ENCODE data around the gene DDX6.
"Not testable (repeated sequence)": the region's sequence is repeated elsewhere in the genome, so short reads cannot be mapped to it uniquely, and the experiment has no call there.

The DDX6 gene

DNA sequence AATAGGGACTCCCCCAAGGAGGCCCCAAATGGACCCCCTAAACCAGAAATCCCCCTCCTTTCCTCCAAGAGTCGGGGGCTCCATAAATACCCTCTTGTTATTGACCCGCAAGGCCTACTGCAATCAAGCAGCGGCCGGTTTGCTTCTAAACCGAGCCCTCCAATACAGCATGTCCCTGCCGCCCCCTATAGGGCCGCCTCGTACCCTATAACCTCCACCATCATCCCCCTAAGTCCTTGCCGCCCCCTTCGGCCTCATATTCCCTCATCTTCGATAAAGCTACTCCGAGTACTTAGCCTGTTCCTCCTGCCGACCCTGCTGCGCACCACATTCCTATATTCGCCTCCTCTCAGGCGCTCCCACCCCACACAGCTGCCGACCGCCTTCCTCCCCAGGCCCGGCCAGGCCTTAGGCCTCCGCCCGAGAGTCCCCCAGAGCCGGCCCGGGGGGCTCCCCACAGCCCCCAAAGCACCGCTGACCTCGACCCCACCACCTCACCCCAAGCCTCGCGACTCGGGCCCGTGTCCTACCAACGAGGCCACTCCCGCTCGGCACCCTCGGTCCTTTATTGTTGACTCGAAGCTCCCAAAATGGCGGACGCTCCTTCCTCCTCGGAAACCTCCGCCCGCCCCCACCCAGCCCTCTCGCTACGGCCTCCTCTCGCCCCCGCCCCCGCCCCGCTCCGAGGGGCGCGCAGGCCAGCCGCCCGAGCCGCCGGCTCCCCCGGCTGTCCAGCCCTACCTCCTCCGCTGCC is 430 bp downstream of the DDX6 start:
- no peak for DNase-seq (ENCODE audit: low spot score)

DNA sequence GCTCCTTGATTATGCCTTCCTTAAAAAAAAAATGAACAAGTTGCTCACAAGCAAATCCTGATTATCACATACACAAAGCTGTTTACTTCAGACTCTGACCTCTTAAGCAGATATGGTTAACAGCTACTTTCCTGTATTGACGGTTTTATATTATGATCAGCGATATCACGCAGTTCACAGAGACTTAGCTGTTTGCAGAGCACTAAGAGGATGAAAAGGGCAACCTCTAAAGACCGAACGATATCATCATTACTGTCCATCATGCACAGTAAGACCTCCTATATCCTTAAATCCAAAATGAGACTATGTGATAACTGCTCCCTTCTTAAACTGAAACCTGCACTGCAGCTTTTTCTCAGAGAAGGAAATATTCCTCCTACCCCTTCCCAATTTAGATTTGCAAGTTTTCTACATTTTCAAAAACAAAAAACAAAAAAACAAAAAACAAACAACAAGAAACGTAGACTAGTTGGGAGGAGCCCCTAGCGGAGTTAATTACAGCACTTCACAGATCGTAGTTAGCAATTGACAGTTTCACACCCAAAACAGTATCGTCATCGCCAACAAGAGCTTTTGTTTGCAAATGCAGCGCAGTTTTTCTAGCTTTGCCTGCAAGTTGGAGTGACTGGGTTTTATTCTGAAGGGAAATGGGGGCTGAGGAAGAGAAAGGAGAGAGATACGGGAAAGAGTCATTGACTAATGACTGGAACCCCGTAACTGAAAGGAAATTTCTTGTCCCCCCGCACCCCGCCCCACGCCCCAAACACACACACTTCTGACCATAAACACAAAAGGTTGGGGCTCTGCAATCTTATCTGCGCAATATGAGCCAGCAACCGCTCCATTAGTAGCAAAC is 1.2 kb downstream of the DDX6 start:
- DNase-seq (ENCODE audit: low spot score): peak; percentile 13

DNA sequence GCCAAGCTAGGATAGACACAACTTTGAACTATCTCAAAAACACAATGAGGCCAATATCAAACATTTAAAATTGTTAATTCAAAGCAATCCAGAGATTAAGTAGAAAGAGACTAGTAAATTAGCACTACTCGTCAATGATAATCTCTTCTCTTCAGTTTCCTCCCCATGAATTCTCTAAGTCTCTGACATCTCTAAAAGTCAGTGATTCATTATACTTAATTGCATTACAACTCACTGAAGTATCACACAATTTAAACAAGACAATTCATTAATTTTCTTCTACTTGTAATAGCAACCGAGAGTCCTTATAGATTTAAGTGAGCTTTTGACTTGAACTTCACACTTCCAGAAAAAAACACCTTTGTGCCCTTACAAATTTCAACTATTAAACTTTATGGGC is 4.3 kb downstream of the DDX6 start:
- DNase-seq (ENCODE audit: low spot score): no peak

DNA sequence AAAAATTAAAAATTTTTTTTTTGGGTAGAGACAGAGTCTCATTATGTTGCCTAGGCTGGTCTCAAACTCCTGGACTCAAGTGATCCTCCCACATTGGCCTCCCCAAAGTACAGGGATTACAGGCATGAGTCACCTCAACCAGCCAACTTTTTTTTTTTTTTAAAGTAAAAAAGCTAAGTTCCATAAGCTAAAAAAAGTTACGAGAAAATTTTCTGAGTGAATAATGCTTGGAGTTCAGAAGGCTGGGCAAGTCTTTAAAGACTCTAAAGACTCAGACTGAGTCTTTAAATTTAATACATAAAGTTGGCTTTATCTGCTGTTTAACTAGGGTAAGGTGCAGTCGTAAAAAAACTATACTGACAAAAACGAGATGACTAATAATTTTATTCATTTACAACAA is 5.6 kb downstream of the DDX6 start:
- no peak for DNase-seq (ENCODE audit: low spot score)

DNA sequence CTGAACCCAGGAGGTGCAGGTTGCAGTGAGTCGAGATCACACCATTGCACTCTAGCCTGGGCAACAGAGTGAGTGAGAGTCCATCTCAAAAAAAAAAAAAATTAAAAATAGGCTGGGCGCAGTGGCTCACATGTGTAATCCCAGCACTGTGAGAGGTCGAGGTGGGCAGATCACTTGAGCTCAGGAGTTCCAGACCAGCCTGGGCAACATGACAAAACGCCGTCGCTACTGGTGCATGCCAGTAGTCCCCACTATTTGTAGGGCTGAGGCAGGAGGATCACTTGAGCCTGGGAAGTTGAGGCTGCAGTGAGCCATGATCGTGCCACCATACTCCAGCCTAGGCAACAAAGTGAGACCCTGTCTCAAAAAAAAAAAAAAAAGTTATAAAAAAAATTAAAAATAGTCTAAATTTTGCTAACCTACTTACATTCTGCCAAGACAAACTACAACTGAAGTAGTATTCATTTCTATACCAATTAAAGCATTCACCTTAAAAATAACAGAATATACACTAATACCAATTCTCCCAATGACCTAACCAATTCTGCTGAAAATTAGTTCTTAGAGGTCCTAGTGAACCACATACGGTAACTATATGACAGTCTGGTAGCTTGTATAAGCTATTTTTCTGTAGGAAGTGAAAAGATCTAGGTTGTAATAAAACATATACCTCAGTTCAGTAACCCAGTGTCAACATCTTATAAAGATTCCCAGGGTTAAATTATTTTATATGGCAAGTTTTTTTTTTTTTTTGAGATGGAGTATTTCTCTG is 7.1 kb downstream of the DDX6 start:
- DNase-seq (ENCODE audit: low spot score): no peak

DNA sequence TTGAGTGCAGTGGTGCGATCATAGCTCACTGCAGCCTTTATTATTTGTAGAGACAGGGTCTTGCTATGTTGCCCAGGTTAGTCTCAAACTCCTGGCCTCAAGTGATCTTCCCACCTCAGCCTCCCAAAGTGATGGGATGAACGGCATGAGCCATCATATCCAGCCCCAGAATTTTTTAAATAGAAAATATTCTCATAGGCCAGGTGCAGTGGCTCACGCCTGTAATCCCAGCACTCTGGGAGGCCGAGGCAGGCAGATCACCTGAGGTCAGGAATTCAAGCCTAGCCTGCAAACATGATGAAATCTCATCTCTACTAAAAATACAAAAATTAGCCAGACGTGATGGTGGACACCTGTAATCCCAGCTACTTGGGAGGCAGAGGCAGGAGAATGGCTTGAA is 7.6 kb downstream of the DDX6 start:
- DNase-seq (ENCODE audit: low spot score): not testable (repeated sequence)

DNA sequence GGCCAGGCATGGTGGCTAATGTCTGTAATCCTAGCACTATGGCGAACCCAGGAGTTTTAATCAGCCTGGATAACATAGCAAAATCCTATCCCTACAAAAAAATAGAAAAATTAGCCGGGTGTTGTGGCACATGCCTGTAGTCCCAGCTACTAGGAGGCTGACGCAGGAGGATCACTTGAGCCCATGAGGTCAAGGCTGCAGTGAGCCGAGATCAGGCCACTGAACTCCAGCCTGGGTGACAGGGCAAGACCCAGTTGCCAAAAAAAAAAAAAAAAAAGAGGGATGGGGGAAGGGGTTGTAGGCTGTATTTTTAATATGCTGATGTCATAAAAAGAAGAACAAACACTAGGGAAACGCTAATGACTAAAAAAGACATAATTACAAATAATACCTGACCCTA is 12.1 kb downstream of the DDX6 start:
- DNase-seq (ENCODE audit: low spot score): no peak

DNA sequence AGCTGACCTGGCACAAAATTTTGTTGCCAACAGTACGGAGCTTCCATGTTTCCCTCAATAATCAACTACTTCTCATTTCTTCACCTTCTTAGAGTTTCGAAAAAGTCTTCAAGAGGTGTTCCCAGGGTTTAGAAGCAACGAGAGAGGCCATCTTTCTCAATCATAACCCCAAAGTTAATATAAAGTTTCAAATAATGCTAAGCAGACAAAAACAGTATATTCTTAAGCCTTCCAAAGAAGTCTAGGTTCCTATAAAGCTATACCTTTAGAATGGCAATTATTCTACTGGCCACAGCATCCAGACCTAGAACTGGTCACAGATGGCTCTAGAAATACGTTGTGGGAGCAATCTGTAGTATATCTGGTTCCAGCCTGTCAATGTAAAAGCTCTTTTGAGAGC is 16.9 kb downstream of the DDX6 start:
- DNase-seq (ENCODE audit: low spot score): no peak

DNA sequence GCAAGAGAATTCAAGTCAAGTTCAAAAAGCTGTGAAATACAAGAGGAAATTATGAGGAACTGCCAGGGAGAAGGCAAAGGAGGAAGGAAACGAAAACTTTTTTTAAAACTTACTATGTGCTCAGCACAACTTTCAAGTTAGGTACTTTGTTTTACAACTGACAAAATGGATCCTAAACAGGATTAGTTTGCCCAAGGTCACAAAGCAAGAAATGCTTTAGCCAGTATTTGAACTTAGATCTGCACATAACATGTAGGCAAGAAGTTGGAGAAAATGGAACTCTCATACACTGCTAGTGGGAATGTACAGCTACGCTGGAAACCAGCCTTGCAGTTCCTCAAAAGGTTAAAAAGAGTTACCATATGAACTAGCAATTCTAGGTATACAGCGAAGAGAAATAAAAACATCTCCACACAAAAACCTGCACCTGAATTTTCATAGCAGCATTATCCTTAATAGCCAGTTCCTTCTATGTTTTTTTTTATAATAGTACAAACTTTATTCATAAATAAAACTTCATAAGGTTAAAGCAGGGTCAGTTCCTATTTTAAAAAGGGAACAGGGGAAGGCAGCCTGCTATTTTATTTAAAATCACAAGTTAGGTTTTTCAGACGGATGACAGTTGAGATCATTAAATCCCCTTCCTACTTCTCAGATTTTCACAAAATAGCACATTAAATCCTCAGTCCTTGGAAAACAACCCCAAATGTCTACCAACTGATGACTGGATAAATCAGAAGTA is 19.2 kb downstream of the DDX6 start:
- no peak for DNase-seq (ENCODE audit: low spot score)

DNA sequence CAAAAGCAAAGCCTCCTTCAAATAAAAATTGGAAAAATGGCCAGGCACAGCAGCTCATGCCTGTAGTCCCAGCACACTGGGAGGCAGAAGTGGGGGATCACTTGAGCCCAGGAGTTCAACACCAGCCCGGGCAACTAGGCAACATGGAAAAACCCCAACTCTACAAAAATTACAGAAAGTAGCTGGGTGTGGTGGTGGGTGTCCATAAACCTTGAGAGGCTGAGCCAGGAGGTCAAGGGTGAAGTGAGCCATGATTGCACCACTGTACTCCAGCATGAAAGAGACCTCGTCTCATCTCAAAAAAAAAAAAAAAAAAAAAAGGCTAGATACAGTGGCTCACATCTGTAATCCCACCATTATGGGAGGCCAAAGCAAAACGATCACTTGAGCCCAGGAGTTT is 22.3 kb downstream of the DDX6 start:
- DNase-seq (ENCODE audit: low spot score): no peak

DNA sequence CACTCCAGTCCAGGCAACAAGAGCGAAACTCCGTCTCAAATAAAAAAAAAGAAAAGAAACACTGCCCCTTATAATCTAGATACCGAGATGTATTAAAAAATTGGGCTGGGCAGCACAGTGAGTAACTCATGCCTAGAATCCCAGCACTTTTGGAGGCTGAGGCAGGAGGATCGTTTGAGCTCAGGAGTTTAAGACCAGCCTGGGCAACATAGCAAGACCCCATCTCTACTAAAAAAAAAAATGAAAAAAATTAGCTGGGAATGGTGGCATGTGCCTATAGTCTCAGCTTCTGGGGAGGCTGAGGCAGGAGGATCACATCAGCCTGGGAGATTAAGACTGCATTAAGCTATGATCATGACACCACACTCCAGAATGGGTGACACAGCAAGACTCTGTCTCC is 24.9 kb downstream of the DDX6 start:
- no peak for DNase-seq (ENCODE audit: low spot score)

DNA sequence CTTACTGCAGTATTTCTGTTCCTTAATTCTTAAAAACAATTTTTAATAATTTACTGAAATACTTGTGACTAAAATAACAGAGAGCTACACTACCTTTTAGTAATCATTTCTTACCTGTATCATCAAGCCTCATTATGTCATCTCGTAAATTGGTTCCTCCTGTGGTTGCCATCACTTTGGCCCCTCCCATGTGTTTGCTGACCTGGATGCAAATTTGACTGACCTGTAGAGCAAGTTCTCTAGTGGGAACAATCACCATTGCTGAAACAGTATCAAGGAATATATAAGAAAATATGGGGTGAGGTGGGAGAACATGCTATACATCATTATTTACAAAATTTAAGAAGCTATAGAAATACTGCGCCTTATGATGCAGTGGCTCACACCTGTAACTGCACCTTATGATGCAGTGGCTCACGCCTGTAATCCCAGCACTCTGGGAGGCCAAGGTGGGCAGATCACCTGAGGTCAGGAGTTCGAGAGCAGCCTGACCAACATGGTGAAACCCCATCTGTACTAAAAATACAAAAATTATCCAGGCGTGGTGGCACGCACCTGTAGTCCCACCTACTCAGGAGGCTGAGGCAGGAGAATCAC is 25.8 kb downstream of the DDX6 start:
- DNase-seq (ENCODE audit: low spot score): not testable (repeated sequence)

DNA sequence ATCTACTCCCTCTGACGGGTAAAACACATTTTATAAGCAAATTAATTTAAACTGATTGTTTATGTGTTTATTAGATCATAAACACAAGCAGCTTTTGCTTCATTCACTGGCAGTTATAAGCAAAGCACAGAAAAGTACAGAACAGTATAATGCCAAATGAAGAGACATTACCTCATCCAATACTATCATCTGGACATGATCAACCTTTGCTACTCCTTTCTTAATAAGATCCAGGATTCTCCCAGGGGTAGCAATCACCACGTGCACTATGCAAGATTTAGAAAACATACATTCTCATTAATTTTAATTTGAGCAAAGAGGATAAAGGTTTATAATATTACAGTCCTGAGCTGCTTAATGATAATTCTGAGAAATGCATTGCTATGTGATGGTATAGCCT is 27.9 kb downstream of the DDX6 start:
- DNase-seq (ENCODE audit: low spot score): no peak

DNA sequence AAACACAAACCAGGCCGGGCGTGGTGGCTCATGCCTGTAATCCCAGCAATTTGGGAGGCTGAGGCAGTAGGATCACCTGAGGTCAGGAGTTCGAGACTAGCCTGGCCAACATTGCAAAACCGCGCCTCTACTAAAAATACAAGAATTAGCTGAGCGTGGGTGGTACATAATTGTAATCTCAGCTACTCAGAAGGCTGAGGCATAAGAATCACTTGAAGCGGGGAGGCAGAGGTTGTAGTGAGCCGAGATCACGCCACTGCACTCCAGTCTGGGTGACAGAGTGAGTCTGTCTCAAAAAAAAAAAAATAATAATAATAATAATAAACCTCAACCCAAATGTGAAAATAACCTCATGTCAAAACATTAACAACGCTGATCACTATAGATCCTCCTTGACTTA is 29.0 kb downstream of the DDX6 start:
- DNase-seq (ENCODE audit: low spot score): not testable (repeated sequence)

DNA sequence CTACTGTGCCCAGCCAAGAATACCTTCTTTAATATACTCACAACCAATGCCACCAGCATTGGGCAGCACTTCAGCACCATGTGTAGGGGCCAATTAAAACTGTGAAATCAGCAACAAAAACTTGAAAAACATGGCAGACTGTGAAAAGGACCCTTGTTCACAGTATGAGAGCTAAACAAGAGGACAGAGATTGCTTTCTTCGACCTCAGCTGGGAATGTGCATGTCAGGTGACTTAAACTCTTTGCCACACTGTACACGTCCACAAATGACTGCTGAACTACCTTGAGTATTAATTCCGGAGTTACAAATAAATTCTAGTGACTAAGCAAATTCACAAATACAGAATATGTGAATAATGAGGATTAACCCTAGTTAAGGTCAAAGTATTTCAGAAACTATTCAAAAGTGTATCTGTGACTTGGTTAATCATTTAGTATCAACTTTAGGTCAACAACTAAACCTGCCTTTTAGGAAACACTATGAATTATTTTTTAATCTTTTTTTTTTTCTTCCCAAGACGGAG is 33.0 kb downstream of the DDX6 start:
- no peak for DNase-seq (ENCODE audit: low spot score)

DNA sequence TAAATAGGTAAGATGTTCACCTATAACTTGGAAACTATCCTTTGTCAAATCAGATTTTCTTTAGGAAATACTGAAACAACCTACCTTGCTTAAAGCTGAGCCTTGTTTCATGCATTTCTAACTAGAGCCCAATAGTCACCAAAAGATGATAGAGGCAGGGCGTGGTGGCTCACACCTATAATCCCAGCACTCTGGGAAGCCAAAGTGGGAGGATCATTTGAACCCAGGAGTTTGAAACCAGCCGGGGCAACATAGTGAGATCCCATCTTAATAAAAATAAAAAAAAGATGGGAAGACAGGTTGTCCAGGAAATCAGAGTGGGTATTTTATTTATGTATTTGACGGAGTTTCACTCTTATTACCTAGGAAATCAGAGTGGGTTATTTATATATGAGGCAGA is 38.3 kb downstream of the DDX6 start:
- no peak for DNase-seq (ENCODE audit: low spot score)

DNA sequence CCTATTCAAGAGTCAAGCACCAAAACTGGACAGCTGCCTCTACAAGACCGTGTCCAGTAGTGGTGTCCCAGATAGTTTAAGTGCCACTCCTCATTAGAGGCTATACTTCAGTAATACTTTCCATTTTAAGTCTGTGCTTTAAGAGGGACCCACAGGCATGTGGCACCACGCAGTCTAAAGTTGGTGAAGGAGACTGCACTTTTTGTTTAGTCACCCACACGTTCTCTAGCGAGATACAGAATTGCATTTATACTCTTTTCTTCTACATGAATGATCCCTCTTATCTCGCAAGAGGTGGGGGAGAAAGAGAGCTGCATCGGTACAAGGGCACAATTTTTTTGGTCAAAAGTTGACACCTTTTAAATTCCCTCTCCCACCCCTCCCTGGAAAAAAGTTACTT is 41.5 kb downstream of the DDX6 start:
- no peak for DNase-seq (ENCODE audit: low spot score)

DNA sequence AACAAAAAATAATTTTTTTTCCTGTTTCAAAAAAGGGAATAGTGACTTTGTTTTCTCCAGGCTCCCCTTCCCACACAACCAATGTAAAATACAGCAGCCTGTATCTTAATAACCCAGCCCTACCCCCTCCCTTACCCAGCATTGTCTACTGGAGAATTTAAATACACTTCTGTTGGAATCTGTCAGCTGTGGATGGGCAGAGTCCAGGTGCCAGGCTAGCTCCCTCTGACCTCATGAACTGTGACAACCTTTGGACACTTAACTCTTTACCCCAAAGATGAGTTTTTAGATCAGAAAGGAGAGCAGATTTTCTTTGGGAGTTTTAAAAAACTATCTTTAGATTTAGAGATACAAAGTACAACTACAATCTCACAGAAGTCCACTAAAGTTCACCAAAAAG is 42.9 kb downstream of the DDX6 start:
- DNase-seq (ENCODE audit: low spot score): no peak

DNA sequence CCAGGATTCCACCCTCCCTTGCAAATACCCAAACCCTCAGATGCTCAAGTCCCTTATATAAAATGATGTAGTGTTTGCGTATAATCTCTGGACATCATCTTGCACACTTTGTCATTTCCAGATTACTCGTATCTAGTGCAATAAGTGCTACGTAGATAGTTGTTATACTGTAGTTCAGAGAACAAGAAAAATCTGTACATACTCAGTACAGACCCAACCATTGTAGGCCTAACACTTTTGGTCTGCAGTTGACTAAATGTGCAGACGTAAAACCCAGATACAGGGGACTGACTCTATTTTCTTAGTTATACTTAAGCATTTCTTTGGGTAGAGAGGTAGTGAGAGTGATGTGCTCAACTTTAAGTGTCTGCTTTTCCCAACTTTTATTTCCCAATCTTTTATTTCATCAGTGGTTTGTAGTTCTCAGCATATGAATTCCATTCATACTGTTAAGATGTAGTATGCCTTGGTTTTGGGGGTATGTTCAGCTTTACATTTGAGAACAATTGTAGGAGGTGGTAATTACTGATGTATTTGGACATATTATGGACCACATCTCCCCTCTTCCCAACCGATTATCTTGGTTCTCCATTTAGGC is 43.9 kb downstream of the DDX6 start:
- no peak for DNase-seq (ENCODE audit: low spot score)

DNA sequence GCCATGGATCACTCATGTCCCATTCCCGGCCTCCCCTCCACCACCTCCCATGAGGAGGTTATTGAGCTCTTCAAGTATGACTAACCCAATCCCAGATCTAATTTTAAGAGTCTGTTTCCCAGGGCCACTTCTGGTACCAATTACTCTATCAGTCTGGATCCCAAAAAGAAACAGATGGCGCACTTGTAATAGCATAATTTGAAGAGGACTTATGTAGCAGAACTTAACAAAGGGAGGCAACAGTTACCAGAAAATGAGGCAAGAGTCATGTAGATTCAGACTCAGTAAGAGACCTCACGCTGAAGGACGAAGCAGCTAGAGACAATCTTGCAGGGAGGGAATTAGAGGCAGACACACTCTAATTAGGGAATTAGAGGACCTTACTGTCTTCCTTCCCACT is 46.9 kb downstream of the DDX6 start:
- no peak for DNase-seq (ENCODE audit: low spot score)

DNA sequence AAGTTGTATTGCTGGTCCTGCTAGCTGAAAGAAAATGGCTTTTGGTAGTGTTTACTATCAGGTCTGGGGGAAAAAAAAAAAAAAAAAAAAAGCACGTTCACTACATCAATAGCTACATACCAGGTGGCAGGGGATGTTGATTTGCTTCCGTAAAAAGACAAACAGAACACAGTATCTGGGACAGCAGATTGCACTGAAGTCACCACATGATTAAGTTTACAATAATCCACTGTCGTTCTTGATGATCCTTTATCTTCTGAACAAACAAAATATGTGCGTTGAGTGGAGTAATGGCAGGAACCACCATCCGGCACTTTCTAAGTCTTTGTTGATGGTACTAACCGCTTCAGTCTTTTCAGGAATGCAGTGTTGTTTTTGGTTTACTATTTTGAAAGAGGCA is 48.7 kb downstream of the DDX6 start:
- DNase-seq (ENCODE audit: low spot score): no peak

All from AG08396 (cell line).